BLaER1 treated with 17β-estradiol and CSF1 and Interleukin-3, amounts not matched to agents 10 nM and 100 nM (cell line): ENCODE measurements around the gene CHRM1.

Source experiments
- H3K27ac ChIP-seq, 11 experiments: shearing (Covaris generic); formaldehyde crosslinking; 2 replicates each; pipeline ENCODE4 v1.8.1; 2022
- H3K27me3 ChIP-seq, 11 experiments: shearing (Covaris generic); formaldehyde crosslinking; 2 replicates each; pipeline ENCODE4 v1.8.1; 2022
- H3K36me3 ChIP-seq, 11 experiments: shearing (Covaris generic); formaldehyde crosslinking; 2 replicates each; pipeline ENCODE4 v1.8.1; 2022
- H3K4me1 ChIP-seq, 10 experiments: shearing (Covaris generic); formaldehyde crosslinking; 2 replicates each; pipeline ENCODE4 v1.8.1; 2022
- H3K4me2 ChIP-seq, 11 experiments: shearing (Covaris generic); formaldehyde crosslinking; 2 replicates each; pipeline ENCODE4 v1.8.1; 2022
- H3K4me3 ChIP-seq, 10 experiments: shearing (Covaris generic); formaldehyde crosslinking; 2 replicates each; pipeline ENCODE4 v1.8.1; 2022
- H3K9ac ChIP-seq, 11 experiments: shearing (Covaris generic); formaldehyde crosslinking; 2 replicates each; pipeline ENCODE4 v1.8.1; 2022
- H3K9me3 ChIP-seq, 11 experiments: shearing (Covaris generic); formaldehyde crosslinking; replicated peaks in 1 of 11; 2 replicates each; pipeline ENCODE4 v1.8.1; 2022
- H4K20me1 ChIP-seq, 11 experiments: shearing (Covaris generic); formaldehyde crosslinking; 2 replicates each; pipeline ENCODE4 v1.8.1; 2022
- Cebpa-rat ChIP-seq, 11 experiments: shearing (Covaris generic); IDR thresholded peaks; 2 replicates each; pipeline ENCODE4 v1.8.1; 2022

The CHRM1 gene

DNA sequence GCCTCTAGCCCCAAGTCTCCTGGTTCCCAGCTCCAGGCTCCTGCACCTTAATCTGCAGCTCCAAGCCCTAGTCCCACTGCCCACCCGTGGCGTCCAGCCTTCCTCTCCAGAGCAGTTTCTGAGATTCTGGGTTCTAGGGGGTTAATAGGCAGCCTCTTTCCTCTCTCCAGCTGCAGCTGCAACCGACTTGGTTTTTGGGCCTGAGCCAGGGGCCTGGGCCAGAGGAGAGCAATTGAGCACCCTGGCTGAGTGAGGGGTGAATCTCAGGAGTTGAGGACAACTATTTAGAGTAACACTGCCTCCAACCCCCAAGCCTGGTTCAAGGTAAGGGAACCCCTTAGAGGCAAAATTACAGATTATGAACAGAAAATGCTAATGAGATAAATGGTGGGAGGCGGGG is 9.0 kb upstream of the CHRM1 start:
- Histone ChIP-seq H3K4me2 (peak overlapping the region in 7 of 11 experiments; percentile 9 to 52 (median 35); a peak in 10 of 22 replicates), H3K9me3 (peaks cover 0 to 8% (median 0%) of the 10 kb centered on the region in 11 experiments; a peak in 3 of 22 replicates), H3K4me1 (peaks cover 0 to 37% (median 19%) of the 10 kb centered on the region in 10 experiments; a peak in 14 of 20 replicates), H3K27ac (no peak overlapping the region), H3K36me3 (no peaks in the 10 kb centered on the region), H3K9ac (no peak overlapping the region), H3K27me3 (peaks cover 36 to 41% (median 39%) of the 10 kb centered on the region in 11 experiments), H3K4me3 (no peak overlapping the region), H4K20me1 (peaks cover 0 to 11% (median 0%) of the 10 kb centered on the region in 11 experiments; a peak in 5 of 22 replicates)
- no peak for TF ChIP-seq Cebpa-rat (IDR thresholded peaks at IDR 0.05)

- peaks cover 10 to 57% (median 32%) of the 10 kb centered on the region in 10 experiments; a peak in 18 of 20 replicates for H3K4me1 ChIP-seq
- H3K36me3 ChIP-seq: no peaks in the 10 kb centered on the region
- H3K9ac ChIP-seq: no peak overlapping the region
- H3K27me3 ChIP-seq: peaks cover 57 to 63% (median 60%) of the 10 kb centered on the region in 11 experiments
- no peak overlapping the region for H3K27ac ChIP-seq
- no peak for TF ChIP-seq Cebpa-rat (IDR thresholded peaks at IDR 0.05)
- peaks cover 0 to 8% (median 0%) of the 10 kb centered on the region in 11 experiments; a peak in 3 of 22 replicates for H3K9me3 ChIP-seq
- no peak overlapping the region for H3K4me3 ChIP-seq
- peaks cover 0 to 12% (median 0%) of the 10 kb centered on the region in 11 experiments; a peak in 5 of 22 replicates for H4K20me1 ChIP-seq
- H3K4me2 ChIP-seq: peak overlapping the region in 8 of 11 experiments; percentile 18 to 57 (median 42); a peak in 12 of 22 replicates
Observed at GRCh38 chr11:62928011-62928410, 6.8 kb upstream of the CHRM1 start.

DNA sequence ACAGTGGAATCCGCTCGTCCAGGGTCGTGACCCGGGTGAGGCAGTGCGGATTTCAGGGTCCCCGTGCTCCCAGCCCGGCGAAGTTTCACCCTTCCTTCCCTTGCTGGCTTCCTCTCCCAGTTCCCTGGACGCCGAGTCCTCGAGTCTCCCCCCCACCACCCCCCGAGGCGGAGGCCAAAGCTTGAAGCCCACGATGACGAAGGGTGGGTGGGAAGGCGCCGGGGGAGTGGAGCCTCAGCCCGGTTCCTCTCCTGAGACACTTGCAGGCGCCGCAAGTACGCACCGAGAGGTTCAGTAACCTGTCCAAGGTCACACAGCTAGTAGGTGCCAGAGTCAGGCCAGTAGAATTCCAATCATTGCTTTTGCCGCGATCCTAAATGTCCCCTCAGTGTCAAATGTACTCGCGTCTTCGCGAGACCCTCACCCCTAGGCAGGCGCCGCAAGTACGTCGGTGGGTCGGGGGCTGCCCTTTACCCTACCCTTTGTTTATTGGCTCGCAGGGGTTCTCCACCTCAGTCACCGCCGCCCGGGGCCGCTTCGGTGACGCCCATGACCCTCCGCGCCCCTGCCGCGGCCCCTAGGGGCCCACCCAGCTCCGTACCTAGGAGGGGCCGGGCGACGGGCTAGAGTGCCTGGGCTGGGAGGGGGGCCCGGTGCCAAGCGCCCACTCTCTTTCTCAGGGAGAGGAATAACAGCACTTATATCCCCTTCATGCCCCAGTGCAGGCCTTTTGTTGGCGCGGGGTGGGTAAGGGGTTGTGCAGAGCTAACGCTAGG is 5.7 kb upstream of the CHRM1 start:
- Histone ChIP-seq H3K4me1 (peaks cover 10 to 67% (median 41%) of the 10 kb centered on the region in 10 experiments; a peak in 18 of 20 replicates), H4K20me1 (peaks cover 0 to 15% (median 0%) of the 10 kb centered on the region in 11 experiments; a peak in 5 of 22 replicates), H3K4me3 (no peak overlapping the region), H3K27ac (no peak overlapping the region), H3K36me3 (no peaks in the 10 kb centered on the region), H3K9ac (no peak overlapping the region), H3K27me3 (peaks cover 68 to 74% (median 72%) of the 10 kb centered on the region in 11 experiments), H3K4me2 (no peak overlapping the region), H3K9me3 (peaks cover 0 to 8% (median 0%) of the 10 kb centered on the region in 11 experiments; a peak in 3 of 22 replicates)
- TF ChIP-seq Cebpa-rat (IDR thresholded peaks at IDR 0.05): no peak

GRCh38 chr11:62925745-62926679 is 4.8 kb upstream of the CHRM1 start:
- peaks cover 68 to 80% (median 76%) of the 10 kb centered on the region in 11 experiments for H3K27me3 ChIP-seq
- H3K4me2 ChIP-seq: 0 out of 22 replicates have a peak overlapping the region, but pooled peaks of 1 of the 11 experiments have one; percentile 7
- TF ChIP-seq Cebpa-rat (IDR thresholded peaks at IDR 0.05): no peak
- peaks cover 0 to 17% (median 0%) of the 10 kb centered on the region in 11 experiments; a peak in 5 of 22 replicates for H4K20me1 ChIP-seq
- H3K9ac ChIP-seq: no peak overlapping the region
- no peaks in the 10 kb centered on the region for H3K36me3 ChIP-seq
- H3K4me1 ChIP-seq: peaks cover 10 to 67% (median 49%) of the 10 kb centered on the region in 10 experiments; a peak in 18 of 20 replicates
- peaks cover 0 to 8% (median 0%) of the 10 kb centered on the region in 11 experiments; a peak in 3 of 22 replicates for H3K9me3 ChIP-seq
- no peak overlapping the region for H3K4me3 ChIP-seq
- H3K27ac ChIP-seq: no peak overlapping the region

DNA sequence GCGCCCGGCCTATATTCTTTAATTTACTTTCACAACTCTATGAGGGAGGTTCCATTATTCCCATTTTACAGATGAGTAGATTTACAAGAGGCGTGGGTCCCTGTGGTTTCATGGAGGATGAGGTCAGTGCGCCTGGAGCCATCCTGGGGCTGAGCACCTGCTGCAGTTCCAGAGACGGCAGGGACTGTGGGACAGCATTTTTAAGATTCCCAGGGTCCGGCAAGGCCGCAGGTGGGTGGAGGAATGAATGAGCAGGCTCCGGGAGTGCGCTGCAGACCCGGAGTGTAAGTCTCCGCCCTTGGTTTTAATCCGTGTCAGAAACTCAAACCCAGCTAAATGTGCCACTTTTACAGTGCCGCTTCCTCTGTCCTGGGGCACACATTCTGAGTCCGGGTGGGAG is 4.1 kb upstream of the CHRM1 start:
- H3K4me2 ChIP-seq: 0 out of 22 replicates have a peak overlapping the region, but pooled peaks of 2 of the 11 experiments have one; percentile 7 to 80
- H3K27me3 ChIP-seq: peaks cover 68 to 81% (median 76%) of the 10 kb centered on the region in 11 experiments
- H3K9me3 ChIP-seq: peaks cover 0 to 8% (median 0%) of the 10 kb centered on the region in 11 experiments; a peak in 3 of 22 replicates
- no peak overlapping the region for H3K27ac ChIP-seq
- peaks cover 0 to 21% (median 0%) of the 10 kb centered on the region in 11 experiments; a peak in 6 of 22 replicates for H4K20me1 ChIP-seq
- H3K4me1 ChIP-seq: peaks cover 10 to 67% (median 51%) of the 10 kb centered on the region in 10 experiments; a peak in 18 of 20 replicates
- H3K4me3 ChIP-seq: no peak overlapping the region
- no peak for TF ChIP-seq Cebpa-rat (IDR thresholded peaks at IDR 0.05)
- H3K36me3 ChIP-seq: no peaks in the 10 kb centered on the region
- H3K9ac ChIP-seq: no peak overlapping the region

GRCh38 chr11:62923601-62924411 is 2.6 kb upstream of the CHRM1 start:
- TF ChIP-seq Cebpa-rat (IDR thresholded peaks at IDR 0.05): no peak
- Histone ChIP-seq H3K9me3 (peaks cover 0 to 8% (median 0%) of the 10 kb centered on the region in 11 experiments; a peak in 3 of 22 replicates), H3K27ac (no peak overlapping the region), H3K9ac (peak overlapping the region in 7 of 11 experiments; percentile 6 to 63 (median 39); a peak in 8 of 22 replicates), H3K27me3 (peaks cover 68 to 80% (median 71%) of the 10 kb centered on the region in 11 experiments), H4K20me1 (peaks cover 0 to 26% (median 0%) of the 10 kb centered on the region in 11 experiments; a peak in 6 of 22 replicates), H3K4me2 (peak overlapping the region; percentile 72 to 95 (median 89)), H3K4me1 (peaks cover 10 to 62% (median 50%) of the 10 kb centered on the region in 10 experiments; a peak in 18 of 20 replicates), H3K36me3 (no peaks in the 10 kb centered on the region), H3K4me3 (peak overlapping the region; percentile 37 to 60 (median 50))

DNA sequence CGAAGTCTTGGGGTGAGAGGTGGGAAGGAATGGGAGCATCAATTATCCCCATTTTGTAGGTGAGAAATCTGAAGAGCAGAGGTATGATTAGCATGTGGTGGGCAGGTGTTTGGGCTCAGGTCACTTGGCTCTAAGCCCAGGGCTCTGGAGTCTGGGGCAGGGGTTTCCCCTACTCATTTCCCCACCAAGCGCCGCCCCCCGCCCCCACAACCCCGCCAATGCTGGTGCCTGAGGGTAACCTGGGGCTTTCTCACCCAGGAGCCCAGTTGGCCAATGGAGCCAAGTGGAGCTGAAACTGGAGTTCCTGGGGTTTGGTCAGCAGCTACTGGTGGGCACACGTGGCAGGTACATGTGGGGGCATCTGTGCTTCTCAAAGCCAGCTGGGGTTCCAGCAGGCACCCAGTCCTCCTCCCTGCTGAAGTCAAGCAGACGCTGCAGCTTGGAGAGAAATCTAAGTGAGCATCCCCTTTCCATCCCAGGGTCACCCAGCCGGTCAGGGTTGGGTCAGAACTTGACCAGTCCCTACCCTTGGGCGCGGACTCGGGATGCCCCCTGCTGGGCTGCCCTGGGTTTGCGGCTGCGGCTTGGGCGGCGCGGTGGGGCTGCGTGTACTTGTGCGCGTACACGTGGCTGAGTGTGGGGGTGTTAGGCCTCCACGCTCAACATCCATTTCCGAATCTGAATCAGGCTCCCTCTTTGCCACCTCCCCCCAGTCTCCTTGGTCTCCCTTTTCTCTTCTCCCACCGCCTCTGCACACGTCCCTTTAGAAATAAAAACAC is 1.7 kb upstream of the CHRM1 start:
- H3K27ac ChIP-seq: no peak overlapping the region

More for the DNA sequence above, 1.7 kb upstream of the CHRM1 start:
- Histone ChIP-seq H3K27me3 (peaks cover 59 to 71% (median 62%) of the 10 kb centered on the region in 11 experiments), H4K20me1 (peaks cover 0 to 26% (median 0%) of the 10 kb centered on the region in 11 experiments; a peak in 6 of 22 replicates), H3K4me3 (no peak overlapping the region), H3K4me1 (peaks cover 10 to 57% (median 44%) of the 10 kb centered on the region in 10 experiments; a peak in 18 of 20 replicates), H3K4me2 (peak overlapping the region in 8 of 11 experiments; percentile 42 to 93 (median 66); a peak in 15 of 22 replicates), H3K9ac (no peak overlapping the region), H3K36me3 (no peaks in the 10 kb centered on the region), H3K9me3 (peaks cover 0 to 8% (median 0%) of the 10 kb centered on the region in 11 experiments; a peak in 3 of 22 replicates)
- no peak for TF ChIP-seq Cebpa-rat (IDR thresholded peaks at IDR 0.05)
